H1 (cell line): Measurements from ENCODE around the gene SERPINB1. TPM values are rescaled to one million over a fixed set of nuclear protein-coding genes. Genes with fewer than 3 reads are reported as not detected.

ENCODE experiments used
- BACH1 ChIP-seq: IDR thresholded peaks from 2 replicates; pipeline ENCODE4 v1.6.1; 2012; ENCODE audit warnings: low read length, improper control_type of control experiment
- EGR1 ChIP-seq: IDR thresholded peaks from 2 replicates; pipeline ENCODE4 v1.6.1; 2011; ENCODE audit warnings: low read depth, low read length, borderline replicate concordance
- RBBP5 ChIP-seq: IDR thresholded peaks from 2 replicates; pipeline ENCODE4 v1.7.1; 2012; ENCODE audit warnings: low read depth, mild to moderate bottlenecking, inconsistent platforms, low read length, moderate library complexity, borderline replicate concordance
- SIX5 ChIP-seq: IDR thresholded peaks from 2 replicates; pipeline ENCODE4 v1.6.1; 2011; ENCODE audit warnings: mild to moderate bottlenecking, low read depth, low read length
- TEAD4 ChIP-seq: IDR thresholded peaks from 2 replicates; pipeline ENCODE4 v1.6.1; 2012; ENCODE audit warnings: low read depth, low read length, inconsistent platforms, mixed read lengths
- polyA plus RNA-seq, 7 experiments: library from polyadenylated mRNA; depleted of rRNA in 3 of 7; stranded (reverse) in 5 of 7; unstranded in 2 of 7; fragments of >200 nt in 5 of 7; fragments of 200-250 nt in 2 of 7; gene quantifications; 1 replicate in 5 of 7; 2 replicates in 1 of 7; 4 replicates in 1 of 7; pipeline versions ENCODE4 v1.2.1 to v1.2.3, GENCODE V29; 2011 to 2013; ENCODE audit warnings: missing spikeins in 2 of 7, mixed read lengths in 2 of 7
- total RNA-seq: library from RNA; stranded (reverse); fragmentation: NEBNext Ultra II Directional; extraction: Animal tissue kit (Norgen Biotek cat#: 25700); gene quantifications from 2 replicates; pipeline ENCODE4 v1.2.1, GENCODE V29; 2021

The SERPINB1 gene
- total and polyA plus RNA-seq, 2 of the 8 experiments (the other 6 are each of a cell fraction or from before 2014, with no cell fraction given), result 8.1 to 17.3 TPM

- no peak for TF ChIP-seq TEAD4
- TF ChIP-seq EGR1, result no peak
- no peak for TF ChIP-seq BACH1
- TF ChIP-seq SIX5, result no peak
- no peak for TF ChIP-seq RBBP5
These were observed 31.5 kb downstream of the SERPINB1 start (continued) for GRCh38 chr6:2810092-2810671.
